ENCODE results near the gene ATP11A. TPM values are rescaled to one million over a fixed set of nuclear protein-coding genes. Genes with fewer than 3 reads are reported as not detected.
"Not testable (repeated sequence)": the region's sequence is repeated elsewhere in the genome, so short reads cannot be mapped to it uniquely, and the experiment has no call there.

The ATP11A gene
- total RNA-seq, 1 experiment from 2014 or later: 14.4 TPM

DNA sequence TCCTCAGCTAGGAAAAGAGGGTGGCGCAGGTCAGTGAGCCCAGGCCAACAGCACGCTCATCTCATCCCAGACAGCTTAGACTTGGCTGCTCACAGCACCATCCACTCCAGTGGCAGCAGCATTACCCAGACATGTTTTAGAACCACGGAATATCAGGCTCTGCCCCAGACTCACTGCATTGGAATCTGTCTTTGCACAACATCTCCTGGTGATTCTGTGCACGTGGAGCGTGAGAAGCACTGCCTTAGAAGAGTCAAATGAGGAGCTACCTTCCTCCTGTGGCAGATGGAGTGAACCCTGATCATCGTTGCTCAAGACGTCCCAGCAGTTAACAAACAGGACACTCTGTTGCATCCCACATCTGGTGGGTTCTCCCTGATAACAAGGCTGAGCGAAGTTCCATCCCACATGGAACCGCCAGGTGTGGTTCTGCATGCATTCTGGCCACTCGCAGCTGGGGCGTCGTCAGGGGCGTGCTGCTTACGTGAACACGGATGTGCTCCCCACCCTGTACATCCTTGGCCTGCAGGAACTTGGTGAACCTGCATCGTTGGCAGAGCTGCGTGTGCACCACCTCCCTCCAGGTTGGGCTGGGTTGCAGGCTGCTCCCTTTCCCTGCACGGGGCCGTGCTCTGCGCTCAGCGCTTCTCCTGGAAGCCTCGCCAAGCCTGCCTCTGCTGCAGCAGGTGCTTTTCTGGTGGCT lies 25.2 kb upstream of the ATP11A start:
- DNase-seq (ENCODE audit: low read depth, low spot score): no peak
- in situ Hi-C loops (cut with HindIII; ENCODE audit: low pct_unique_long_range_greater_than_20kb, low sequenced_read_pairs): no loop called here

DNA sequence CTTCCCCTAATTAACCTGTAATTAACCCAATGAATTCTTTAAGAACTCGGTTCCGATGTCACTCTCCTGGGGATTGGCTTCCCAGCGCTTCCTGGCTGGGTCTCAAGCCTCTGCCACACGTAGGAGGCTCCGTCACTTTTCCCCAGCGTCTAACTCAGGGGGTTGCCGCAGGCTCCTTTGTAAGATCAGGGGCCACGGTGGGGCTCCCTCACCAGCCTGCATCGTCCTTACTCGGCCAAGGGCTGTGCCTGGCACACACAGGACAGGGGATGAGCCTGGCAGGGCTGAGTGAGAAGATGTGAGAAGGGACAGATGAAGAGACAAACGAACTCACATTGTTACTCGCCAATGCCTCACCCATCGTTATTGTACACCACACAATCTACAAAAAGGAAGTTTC lies 20.9 kb upstream of the ATP11A start:
- no peak for DNase-seq (ENCODE audit: low read depth, low spot score)
- in situ Hi-C loops (cut with HindIII; ENCODE audit: low pct_unique_long_range_greater_than_20kb, low sequenced_read_pairs): no loop called here

DNA sequence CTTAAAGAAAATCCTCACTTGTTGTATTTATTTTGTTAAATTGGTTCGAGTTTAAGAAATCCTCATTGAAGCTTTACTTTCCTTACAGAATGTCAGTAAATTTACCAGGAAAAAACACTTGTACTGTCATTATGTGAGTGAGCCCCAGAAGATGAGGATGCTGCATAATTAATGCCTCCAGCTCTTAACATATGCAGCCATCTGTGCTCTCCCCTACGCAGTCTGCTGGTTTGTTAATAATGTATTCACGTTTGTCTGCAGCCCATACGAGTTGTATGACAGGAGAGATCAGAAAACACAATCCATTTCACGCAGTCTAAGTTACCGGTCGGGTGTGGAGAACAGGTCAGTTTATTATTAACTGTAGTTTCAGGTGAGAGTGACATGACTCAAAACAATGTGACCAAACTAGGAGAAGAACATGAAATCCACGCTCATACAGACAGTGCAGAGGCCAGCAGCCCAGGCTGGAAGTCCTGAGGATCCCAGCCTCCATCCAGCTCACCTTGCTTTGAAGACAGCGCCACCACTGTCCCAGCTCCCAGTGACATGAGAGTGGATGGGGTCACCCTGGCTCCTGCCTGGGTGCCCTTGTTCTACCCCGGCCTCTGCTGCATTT lies 19.8 kb upstream of the ATP11A start:
- in situ Hi-C loops (cut with HindIII; ENCODE audit: low pct_unique_long_range_greater_than_20kb, low sequenced_read_pairs): no loop called here
- no peak for DNase-seq (ENCODE audit: low read depth, low spot score)

DNA sequence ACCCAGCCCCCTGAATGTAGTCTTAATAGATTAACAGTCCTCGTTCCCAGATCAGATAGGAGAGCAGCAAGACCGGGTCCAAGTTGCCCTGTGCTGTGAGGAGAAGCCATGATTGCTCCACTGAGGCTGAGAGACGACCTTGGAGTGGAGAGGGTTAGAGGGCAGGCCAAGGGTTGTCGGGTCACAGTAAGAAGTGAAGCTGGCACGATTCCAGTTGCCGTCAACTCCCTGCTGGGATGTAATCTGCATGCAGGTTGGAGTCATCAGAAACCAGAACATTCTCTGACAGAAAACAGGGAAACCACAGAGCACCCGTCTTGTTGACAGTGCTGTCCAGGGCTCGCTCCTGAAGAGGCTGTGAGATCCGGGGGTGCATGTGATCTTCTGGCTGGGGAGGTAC lies 19.0 kb upstream of the ATP11A start:
- in situ Hi-C loops (cut with HindIII; ENCODE audit: low pct_unique_long_range_greater_than_20kb, low sequenced_read_pairs): no loop called here
- no peak for DNase-seq (ENCODE audit: low read depth, low spot score)

DNA sequence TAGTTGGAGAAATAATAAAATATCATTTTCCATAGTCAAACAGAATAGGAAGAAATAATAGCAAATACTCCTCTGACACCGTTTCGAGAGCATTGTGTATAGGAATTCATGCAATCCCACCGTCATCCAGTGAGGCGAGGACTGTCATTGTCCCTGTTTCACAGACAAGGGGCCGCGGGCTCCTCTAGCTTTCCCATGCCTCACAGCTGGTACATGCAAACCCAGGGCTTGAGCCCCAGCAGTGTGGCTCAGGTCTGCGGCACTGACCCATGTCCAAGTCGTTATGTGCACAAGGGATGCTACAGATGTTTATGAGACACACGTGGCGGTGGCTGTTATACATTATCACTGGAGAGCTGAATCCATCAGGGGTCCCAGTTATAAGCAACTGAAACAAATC lies 18.5 kb upstream of the ATP11A start:
- in situ Hi-C loops (cut with HindIII; ENCODE audit: low pct_unique_long_range_greater_than_20kb, low sequenced_read_pairs): no loop called here
- DNase-seq (ENCODE audit: low read depth, low spot score): no peak

DNA sequence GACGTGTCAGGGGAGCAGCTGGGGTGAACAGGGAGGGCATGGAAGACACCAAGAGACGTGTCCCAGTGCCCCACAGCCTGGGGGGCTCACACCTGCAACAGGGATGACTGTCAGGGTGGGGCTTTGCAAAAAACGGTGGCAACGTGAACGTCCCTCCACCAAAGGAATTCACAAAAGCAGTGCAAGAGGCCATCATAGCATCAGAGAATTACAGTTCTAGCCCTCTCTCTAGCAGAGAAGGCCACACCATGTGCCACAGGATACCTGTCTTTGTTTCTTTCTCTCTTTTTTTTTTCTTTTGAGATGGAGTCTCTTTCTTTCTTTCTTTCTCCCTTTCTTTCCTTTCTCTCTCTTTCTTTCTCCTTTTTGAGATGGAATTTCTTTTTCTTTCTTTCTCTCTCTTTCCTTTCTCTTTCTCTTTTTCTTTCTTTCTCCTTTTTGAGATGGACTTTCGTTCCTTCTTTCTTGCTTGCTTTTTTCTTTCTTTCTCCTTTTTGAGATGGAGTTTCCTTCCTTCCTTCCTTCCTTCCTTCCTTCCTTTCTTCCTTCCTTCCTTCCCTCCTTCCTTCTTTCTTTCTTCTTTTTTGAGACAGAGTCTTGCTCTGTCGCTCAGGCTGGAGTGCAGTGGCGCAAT lies 17.1 kb upstream of the ATP11A start:
- in situ Hi-C loops (cut with HindIII; ENCODE audit: low pct_unique_long_range_greater_than_20kb, low sequenced_read_pairs): no loop called here
- DNase-seq (ENCODE audit: low read depth, low spot score): no peak

DNA sequence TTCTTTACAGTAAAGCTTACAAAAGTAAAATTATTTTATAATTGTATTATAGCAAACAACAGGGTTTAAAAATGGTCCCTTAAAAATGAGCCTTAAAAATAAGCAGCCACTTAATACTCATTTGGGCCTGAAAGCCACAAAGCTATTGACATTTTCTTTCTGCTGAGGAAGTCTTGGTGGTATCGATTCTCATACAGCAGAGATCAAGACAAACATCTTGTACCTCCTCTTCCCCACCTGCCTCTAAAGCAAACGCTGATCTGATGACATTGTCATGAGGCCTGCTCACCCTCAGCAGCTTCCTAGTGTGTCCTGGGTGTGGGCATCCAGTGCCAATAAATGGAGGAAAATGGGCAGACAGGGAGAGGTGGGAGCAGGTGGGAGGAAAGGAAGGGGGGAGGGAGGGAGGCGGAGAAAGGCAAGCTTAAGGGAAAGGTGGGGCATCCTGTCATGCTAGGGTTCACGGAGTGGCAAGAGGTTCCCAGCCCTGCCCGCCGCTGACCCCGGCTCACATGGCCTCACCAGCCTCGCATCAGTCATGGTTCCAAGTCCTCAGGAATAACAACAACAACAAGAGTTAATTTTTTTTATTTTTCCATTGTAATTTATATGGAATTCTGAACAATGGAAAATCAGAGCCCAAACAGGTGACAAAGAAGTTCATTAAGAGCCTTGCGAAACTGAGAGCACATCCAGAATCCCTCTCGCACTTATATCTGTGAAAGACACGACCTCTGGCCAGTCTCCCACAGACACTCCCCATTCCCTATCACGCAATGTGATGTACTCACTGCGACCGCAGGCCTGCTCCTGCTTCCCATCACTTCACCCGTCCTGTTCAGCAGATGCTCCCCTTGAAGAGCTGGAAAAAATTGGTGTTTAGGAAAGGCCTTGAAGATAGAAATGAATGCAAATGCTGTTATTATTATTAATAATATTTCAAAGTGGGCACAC lies 15.1 kb upstream of the ATP11A start:
- in situ Hi-C loops (cut with HindIII; ENCODE audit: low pct_unique_long_range_greater_than_20kb, low sequenced_read_pairs): no loop called here
- no peak for DNase-seq (ENCODE audit: low read depth, low spot score)

DNA sequence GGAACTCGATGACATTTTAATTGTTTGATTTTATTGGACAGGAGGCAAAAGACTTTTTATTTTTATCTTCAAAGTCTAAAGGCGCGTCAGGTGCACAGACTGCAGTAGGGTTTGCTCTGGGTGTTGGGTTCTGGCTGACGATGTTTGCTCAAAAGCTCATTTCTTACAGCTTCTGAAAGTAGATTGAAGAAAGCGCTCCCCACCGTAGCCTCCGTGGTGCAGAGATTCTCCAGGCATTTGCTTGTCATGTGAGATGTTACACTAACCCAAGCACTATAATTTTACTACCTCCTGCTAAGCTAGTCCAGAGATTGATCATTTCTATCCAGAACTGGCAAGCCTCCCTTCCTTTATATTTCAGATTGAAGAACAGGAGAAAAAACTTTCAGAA lies 14.5 kb upstream of the ATP11A start:
- DNase-seq (ENCODE audit: low read depth, low spot score): no peak
- in situ Hi-C loops (cut with HindIII; ENCODE audit: low pct_unique_long_range_greater_than_20kb, low sequenced_read_pairs): no loop called here

DNA sequence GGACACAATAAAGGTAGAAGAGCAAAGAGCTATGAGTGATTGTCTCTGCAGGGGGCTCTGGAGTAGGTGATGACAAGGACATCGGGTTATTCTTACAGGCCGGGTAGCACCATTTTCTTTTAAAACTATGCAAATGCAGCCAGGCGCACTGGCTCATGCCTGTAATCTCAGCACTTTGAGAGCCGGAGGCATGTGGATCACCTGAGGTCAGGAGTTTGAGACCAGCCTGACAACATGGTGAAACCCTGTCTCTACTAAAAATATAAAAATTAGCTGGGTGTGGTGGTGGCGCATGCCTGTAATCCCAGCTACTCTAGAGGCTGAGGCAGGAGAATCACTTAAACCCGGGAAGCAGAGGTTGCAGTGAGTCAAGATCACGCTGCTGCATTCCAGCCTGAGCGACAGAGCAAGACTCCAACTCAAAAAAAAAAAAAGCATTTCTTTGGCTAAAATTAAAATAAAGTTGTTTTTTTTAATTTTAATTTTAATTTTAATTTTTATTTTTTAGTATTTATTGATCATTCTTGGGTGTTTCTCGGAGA lies 12.3 kb upstream of the ATP11A start:
- in situ Hi-C loops (cut with HindIII; ENCODE audit: low pct_unique_long_range_greater_than_20kb, low sequenced_read_pairs); DNase-seq (ENCODE audit: low read depth, low spot score): not testable (repeated sequence)

DNA sequence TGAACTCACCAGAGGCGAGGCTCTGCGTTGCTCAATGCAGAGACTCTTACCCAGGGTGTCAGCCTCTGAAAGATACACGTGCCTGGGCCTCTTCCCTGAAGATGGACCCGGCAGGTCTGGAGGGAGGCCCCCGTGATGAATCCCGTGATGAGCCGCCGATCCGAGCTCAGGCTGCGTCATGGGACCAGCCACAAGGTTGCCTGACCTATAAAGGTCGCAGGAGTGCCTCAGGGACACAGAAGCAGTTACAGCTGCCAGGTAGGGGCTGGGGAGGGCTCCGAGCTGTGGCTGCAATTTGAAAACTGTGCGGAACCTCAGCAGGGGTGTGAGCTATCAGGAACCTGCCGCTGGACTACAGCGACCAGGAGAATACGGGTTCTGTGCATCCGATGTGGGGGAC lies 10.5 kb upstream of the ATP11A start:
- DNase-seq (ENCODE audit: low read depth, low spot score): peak; percentile 30
- in situ Hi-C loops (cut with HindIII; ENCODE audit: low pct_unique_long_range_greater_than_20kb, low sequenced_read_pairs): no loop called here

DNA sequence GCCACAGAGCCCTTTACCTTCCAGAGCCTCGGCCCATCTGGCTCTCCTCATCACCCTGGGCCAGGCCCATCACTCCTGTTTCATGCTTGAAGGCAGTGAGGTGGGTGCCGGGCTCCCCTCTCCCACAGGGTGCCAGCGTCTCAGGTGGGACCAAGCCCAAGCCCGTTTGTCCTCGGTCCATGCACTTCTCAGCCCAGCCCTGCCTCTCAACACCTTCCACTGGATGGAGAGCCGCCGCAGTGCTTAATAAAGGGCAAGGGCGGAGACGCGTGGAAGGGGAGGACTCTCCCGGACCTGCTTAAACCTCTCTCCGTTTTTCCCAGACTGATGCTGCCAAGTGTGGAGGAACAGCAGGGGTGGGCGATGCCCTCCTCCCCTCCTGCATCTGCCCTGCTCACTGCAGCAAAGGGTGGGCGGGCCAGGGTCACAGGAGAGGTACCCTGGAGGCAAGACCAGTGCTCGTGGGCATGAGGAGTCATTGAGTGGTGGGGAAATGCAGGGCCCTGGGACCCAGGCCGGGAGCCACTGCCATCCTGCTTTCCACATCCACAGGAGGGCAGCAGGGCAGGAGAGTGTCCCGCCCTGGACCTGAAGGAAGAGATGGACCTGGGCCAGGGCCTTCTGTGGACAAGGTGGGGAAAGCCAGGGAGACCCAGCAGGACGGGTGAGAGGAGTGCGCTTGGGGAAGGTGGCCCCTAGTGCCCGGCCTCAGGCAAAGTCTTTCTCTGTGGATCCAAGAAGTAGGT lies 9.7 kb upstream of the ATP11A start:
- in situ Hi-C loops (cut with HindIII; ENCODE audit: low pct_unique_long_range_greater_than_20kb, low sequenced_read_pairs): no loop called here
- DNase-seq (ENCODE audit: low read depth, low spot score): no peak

DNA sequence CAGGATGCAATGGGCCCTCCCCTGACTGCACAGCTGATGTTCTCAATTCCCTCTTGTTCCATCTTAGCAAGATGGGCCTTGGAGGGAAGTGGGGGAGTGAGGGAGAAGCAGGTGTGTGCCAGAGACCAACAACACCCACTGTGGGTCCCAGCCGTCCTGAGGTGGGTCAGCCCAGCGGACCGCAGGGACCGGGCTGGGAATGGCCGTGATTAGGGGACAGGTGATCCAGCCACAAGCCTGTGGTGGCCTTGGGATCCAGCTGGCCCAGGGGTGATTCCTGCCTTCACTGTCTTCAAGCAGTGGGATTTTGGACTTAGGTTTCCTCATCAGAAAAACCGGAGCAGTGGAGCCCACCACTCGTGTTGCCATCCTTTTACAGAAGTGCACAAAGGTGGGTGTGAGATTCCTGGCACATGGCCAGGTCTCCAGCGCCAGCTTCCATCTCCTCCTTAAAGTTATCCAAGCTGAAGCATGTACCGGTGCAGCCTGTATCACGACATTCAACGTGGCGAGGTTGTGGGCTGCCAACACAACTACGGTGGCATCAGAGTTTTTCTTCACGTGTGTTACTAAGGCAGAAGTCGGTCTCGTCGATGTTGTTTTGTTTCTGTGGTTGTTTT lies 9.0 kb upstream of the ATP11A start:
- in situ Hi-C loops (cut with HindIII; ENCODE audit: low pct_unique_long_range_greater_than_20kb, low sequenced_read_pairs): no loop called here
- DNase-seq (ENCODE audit: low read depth, low spot score): no peak

DNA sequence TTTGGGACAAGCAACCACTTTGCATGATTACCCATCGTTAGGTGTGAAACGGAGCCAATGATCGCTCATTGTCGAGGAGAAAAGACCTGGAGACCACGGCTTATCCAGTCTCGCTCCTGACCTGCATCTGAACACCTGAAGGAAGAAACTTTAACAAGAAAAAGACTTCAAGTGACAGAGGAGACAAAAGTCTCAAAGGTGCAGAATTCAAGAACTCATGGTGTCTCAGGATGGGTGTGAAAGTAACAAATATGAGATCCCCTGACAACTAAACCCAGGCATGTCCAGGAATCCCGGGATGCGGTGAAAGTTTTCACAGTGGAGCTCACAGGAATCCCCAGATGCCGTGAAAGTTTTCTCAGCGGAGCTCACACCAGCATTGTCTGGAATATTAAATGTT lies 6.3 kb upstream of the ATP11A start:
- in situ Hi-C loops (cut with HindIII; ENCODE audit: low pct_unique_long_range_greater_than_20kb, low sequenced_read_pairs): no loop called here
- DNase-seq (ENCODE audit: low read depth, low spot score): no peak

DNA sequence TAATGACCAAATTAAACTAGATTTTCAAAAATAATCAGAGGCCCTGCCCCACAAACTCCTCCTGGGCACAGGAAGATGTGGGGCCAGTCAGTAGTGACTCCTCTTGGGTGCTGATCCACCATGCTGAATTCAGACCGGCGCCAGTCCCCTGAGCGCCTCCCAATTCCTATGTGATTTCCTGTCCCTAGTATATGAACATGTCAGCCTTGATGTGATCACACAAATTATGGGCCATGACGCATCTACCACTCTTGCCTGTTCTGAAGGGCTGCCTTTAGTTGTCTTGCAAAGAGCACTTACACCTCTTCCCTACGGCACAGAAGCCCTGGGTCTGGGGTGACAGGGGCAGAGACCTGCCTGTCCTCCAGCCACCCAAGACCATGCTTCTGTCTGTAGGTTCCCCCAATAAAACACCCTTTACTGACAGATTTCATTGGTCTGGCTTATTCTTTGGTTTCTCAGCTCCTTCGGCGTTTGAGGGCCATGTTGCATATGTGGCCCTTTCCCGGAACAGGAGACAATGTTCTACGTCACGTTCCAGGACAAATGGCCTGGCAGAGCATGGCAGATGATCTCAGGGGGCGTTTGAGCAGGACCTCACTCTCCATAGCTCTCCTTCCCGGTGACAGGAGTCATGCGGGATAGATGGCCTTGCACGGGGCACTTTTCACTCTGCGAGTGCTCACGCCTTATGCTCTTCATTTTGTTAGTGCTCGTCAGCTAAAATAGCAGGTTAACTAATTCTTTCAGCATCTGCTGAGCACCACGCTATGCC lies 5.6 kb upstream of the ATP11A start:
- in situ Hi-C loops (cut with HindIII; ENCODE audit: low pct_unique_long_range_greater_than_20kb, low sequenced_read_pairs): no loop called here
- DNase-seq (ENCODE audit: low read depth, low spot score): no peak

DNA sequence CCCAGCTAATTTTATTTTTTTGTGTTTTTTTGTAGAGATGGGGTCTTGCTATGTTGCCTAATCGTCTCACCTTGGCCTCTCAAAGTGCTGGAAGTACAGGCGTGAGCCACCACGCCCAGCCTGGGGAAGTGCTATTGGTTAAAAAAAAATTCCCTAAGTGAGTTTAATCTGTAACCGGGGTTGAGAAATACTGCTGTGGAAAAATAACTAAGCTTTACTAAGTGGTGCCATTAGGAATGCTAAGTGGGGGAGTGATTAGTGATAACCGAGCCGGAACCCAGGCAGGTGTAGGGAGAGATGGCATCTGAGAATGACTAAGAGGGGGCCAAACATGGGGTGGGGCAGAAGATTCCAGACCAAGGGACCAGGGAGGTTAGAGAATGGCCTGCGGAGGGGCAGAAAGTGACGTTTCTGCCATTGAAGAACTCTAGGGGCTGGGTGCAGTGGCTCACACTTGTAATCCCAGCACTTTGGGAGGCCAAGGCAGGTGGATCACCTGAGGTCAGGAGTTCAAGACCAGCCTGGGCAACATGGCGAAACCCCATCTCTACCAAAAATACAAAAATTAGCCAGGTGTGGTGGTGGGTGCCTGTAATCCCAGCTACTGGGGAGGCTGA lies 4.5 kb upstream of the ATP11A start:
- not testable (repeated sequence) for DNase-seq (ENCODE audit: low read depth, low spot score)

DNA sequence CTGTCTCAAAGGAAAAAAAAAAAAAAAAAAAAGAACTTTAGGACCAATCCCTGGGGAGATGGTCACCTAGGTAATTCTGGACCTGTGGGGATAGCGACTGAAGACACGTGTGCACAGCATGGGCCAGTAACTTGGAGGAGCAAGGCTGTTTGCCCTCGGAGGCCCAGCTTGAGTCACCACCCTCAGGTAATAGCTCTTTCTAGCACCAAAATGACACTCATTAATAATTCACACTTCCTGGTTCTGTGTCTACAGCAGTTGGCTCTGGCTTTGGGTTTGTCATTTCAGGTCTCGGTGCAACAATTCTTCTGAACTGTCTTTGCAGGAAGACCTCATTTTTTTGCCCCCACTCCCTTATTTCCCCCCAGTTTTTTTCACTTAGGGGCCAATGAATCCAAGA lies 3.9 kb upstream of the ATP11A start:
- DNase-seq (ENCODE audit: low read depth, low spot score): no peak
- in situ Hi-C loops (cut with HindIII; ENCODE audit: low pct_unique_long_range_greater_than_20kb, low sequenced_read_pairs): no loop called here

More for the DNA sequence above, 4.5 kb upstream of the ATP11A start:
- in situ Hi-C loops (cut with HindIII; ENCODE audit: low pct_unique_long_range_greater_than_20kb, low sequenced_read_pairs): not testable (repeated sequence)
